Measurements from ENCODE around the gene TNPO3. TPM values are rescaled to one million over a fixed set of nuclear protein-coding genes. Genes with fewer than 3 reads are reported as not detected.

The TNPO3 gene
- total RNA-seq, 2 donors from 2014 or later: 15.8 to 23.9 TPM

DNA sequence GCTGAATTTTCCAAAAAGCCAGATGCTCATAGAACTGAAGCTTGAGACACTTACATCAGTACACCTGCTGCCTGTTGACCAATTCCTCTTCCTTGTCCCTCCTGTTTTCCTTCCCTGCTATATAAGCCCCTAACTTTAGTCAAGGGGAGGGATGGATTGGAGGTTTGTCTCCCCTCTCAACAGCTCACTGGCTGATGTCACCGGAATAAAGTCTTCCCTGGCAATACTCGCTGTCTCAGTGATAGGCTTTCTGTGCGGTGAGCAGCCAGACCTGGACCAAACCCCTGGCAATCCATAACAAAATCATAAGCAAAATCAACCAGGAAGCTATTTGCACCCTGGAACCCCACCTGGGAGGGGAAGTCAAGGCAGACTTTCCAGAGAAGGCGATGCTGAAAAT is 118.1 kb downstream of the TNPO3 start:
- no peaks in the 10 kb centered on the region for H3K9me3 ChIP-seq
- no peaks in the 10 kb centered on the region for H3K36me3 ChIP-seq (replicated peaks in 1 of 2; ENCODE audit: insufficient read depth in 1 of 2, low read depth in 2 of 2)
- TF ChIP-seq, protein P1, sequence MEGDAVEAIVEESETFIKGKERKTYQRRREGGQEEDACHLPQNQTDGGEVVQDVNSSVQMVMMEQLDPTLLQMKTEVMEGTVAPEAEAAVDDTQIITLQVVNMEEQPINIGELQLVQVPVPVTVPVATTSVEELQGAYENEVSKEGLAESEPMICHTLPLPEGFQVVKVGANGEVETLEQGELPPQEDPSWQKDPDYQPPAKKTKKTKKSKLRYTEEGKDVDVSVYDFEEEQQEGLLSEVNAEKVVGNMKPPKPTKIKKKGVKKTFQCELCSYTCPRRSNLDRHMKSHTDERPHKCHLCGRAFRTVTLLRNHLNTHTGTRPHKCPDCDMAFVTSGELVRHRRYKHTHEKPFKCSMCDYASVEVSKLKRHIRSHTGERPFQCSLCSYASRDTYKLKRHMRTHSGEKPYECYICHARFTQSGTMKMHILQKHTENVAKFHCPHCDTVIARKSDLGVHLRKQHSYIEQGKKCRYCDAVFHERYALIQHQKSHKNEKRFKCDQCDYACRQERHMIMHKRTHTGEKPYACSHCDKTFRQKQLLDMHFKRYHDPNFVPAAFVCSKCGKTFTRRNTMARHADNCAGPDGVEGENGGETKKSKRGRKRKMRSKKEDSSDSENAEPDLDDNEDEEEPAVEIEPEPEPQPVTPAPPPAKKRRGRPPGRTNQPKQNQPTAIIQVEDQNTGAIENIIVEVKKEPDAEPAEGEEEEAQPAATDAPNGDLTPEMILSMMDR (IDR thresholded peaks at IDR 0.05): no peak
- TF ChIP-seq POLR2A (IDR thresholded peaks at IDR 0.05): no peak
- H3K4me1 ChIP-seq: peaks cover 13% of the 10 kb centered on the region
- no peak overlapping the region for H3K27ac ChIP-seq
- H3K27me3 ChIP-seq: no peaks in the 10 kb centered on the region
- intact Hi-C loops (cut with DNase I): no loop called here
- DNase-seq: no peak
- ATAC-seq: no peak
- WGBS, 2 donors: 92 to 97% methylated on average over 4 of the region's 4 CpGs
- H3K4me3 ChIP-seq: no peak overlapping the region

DNA sequence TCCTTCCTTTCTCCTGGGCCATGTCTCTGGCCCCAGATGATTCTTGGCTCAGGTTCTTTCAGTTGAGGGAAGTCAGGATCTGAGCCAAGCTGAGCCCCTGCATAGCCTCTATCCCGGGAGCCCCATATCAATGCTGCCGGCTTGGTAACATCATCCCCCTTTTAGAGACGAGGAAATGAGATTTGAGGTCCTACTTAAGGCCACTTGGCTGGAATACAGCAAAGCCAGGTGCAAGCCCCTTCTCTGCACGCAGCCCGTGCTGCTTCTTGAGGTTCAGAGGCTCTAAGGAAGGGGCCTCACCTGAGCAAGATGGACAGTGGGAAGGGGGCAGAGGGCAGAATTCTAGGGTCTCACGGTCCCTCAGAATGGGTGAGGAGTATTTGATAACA is 119.6 kb downstream of the TNPO3 start:
- Histone ChIP-seq H3K27ac (peak overlapping the region in 1 of 4 donors; percentile 48), H3K4me3 (no peak overlapping the region), H3K27me3 (no peaks in the 10 kb centered on the region), H3K36me3 (replicated peaks in 1 of 2; ENCODE audit: insufficient read depth in 1 of 2, low read depth in 2 of 2) (no peaks in the 10 kb centered on the region), H3K9me3 (no peaks in the 10 kb centered on the region), H3K4me1 (peaks cover 13% of the 10 kb centered on the region)
- no peak for TF ChIP-seq POLR2A (IDR thresholded peaks at IDR 0.05)
- TF ChIP-seq, protein P1 (IDR thresholded peaks at IDR 0.05): no peak
- intact Hi-C loops (cut with DNase I): no loop called here
- no peak for DNase-seq
- WGBS, 2 donors: 71 to 84% methylated on average over 4 to 6 of the region's 6 CpGs
- ATAC-seq: no peak

DNA sequence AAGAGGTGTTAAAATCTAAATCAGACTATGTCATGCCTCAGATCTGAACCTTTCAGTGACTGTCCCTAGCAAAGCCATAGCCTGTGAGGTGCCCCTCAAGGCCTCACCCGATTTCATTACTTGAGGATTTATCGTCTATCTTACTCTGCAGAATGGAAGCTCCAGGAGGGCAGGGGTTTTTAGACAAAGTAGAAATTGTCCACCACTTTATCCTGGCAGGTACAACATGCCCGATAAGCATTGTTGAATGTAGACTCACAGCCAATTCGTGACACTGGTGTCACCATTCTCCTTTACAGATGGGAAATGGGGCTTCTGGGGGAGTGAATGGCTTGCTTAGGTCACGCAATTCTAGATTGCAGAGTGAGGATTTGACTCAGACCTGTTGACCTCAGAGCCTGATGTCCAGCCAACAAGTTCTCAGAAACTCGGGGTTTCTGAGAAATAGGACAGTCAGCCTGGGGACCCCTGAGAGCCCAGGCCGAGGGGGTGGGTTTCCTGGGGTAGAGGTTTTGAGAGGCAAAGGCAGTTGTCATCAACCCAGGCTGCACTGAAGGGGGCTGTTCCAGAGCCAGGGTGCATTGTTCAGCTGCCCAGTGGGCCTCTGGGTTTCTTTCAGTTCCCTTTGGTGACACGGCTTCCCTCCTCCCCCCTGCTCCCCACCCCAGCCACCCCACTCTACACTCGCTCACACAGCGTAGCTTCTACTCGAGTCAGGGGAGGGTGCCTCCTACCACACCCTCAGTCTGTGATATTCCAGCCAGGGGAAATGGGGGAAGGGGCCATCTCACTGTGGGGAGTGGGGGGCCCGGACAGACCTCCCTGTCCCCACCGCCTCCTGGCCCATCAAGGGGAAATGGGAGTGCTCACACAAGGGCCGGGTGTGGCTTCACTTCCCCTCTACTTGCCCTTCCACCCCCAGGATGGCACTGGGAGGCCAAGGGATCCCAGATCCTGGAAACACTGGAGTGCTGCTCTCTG is 120.3 kb downstream of the TNPO3 start:
- ATAC-seq (no peak), DNase-seq (no peak)
- Histone ChIP-seq H3K36me3 (replicated peaks in 1 of 2; ENCODE audit: insufficient read depth in 1 of 2, low read depth in 2 of 2) (no peaks in the 10 kb centered on the region), H3K9me3 (no peaks in the 10 kb centered on the region), H3K4me3 (no peak overlapping the region), H3K4me1 (peaks cover 13% of the 10 kb centered on the region), H3K27ac (peak overlapping the region in 1 of 4 donors; percentile 48), H3K27me3 (no peaks in the 10 kb centered on the region)
- intact Hi-C loops (cut with DNase I): no loop called here
- TF ChIP-seq POLR2A (IDR thresholded peaks at IDR 0.05): no peak
- TF ChIP-seq, protein P1 (IDR thresholded peaks at IDR 0.05): no peak
- 67 to 77% methylated on average over 11 of the region's 14 CpGs for WGBS, 2 donors

DNA sequence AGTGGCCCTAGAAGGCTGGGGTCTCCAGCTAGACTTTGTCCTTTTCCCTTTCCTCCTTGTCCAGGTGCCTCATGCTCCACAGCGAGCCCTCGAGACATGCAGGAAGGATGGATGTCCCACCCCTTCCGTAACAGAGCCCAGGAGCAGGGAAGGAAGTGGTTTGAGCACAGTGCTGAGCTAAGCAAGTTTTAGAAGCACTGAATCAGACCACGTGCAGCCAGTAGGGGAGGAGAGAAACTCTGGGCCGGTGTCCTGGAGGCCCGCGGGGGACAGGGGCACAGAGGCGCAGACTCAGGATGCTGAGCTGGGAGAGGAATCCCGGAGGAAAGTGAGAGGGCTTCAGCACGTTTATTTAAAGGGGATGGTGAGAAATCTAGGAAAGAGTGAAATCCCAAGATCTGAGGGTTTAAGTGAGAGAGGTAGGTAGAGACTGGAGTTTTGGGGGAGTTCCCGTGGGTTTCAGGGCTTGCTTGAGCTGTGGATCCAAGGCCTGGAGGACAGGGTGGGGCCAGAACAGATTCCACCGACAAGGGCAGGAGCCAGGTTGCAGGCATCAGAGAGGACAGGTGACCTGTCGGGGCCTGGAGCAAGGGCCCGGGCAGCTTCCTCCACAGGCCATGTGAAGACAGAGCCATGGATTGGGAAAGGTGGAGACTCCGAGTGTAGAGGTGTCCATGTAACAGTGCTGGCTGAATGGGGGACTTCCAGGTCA is 121.6 kb downstream of the TNPO3 start:
- H3K9me3 ChIP-seq: no peaks in the 10 kb centered on the region
- 68 to 73% methylated on average over 15 of the region's 15 CpGs for WGBS, 2 donors
- TF ChIP-seq POLR2A (IDR thresholded peaks at IDR 0.05): no peak
- TF ChIP-seq, protein P1 (IDR thresholded peaks at IDR 0.05): no peak
- peaks cover 6% of the 10 kb centered on the region for H3K4me1 ChIP-seq
- H3K4me3 ChIP-seq: no peak overlapping the region
- DNase-seq: peak in 1 of 4 donors; percentile 58
- H3K27ac ChIP-seq: no peak overlapping the region
- no peaks in the 10 kb centered on the region for H3K36me3 ChIP-seq (replicated peaks in 1 of 2; ENCODE audit: insufficient read depth in 1 of 2, low read depth in 2 of 2)
- no peak for ATAC-seq
- no peaks in the 10 kb centered on the region for H3K27me3 ChIP-seq
- intact Hi-C loops (cut with DNase I): no loop called here
